K562 (cell line): ENCODE data around the gene MYO1B. TPM values are rescaled to one million over a fixed set of nuclear protein-coding genes. Genes with fewer than 3 reads are reported as not detected.

ENCODE experiments used
- ATAC-seq: fragments of 200-7000 bp; cut with Tn5 transposase; 3 replicates; pipeline ENCODE4 v1.9.1; 2020; ENCODE audit warnings: moderate library complexity
- BruUV-seq: library from RNA; stranded (reverse); fragments of 400-500 nt; replicated peaks from 2 replicates; lab custom pipeline; 2021; lab: Mats Ljungman, UMichigan
- CTCF ChIA-PET: fragments of 300-600 bp; formaldehyde crosslinking; extraction: SDS; loops from one replicate; lab custom pipeline; 2021; ENCODE audit warnings: low intra/inter-chr PET ratio; lab: Yijun Ruan, JAX
- POLR2A ChIA-PET: fragments of 300-600, 350-650 bp; sonication (Branson Sonifier 250); formaldehyde crosslinking; extraction: SDS; loops from one replicate; lab custom pipeline; 2021; ENCODE audit warnings: antibody characterized with exemption, inconsistent platforms; lab: Yijun Ruan, JAX
- DNase-seq, 4 experiments: peaks; one replicate each; pipeline versions ENCODE4 v3.0.0 to v3.0.0-alpha.2; 2011 to 2018; ENCODE audit warnings: low spot score in 3 of 4, mixed read lengths in 3 of 4; ENCODE audit errors: extremely low read depth in 1 of 4
- FAIRE-seq: peaks from 2 replicates; lab custom pipeline; 2011; peaks lifted over from hg19 to GRCh38; lab: Jason Lieb, UNC
- H2AFZ ChIP-seq: 2 replicates; pipeline ENCODE4 v1.6.0; 2011; ENCODE audit warnings: low read depth, low read length, control low read depth, inconsistent platforms
- H3K27ac ChIP-seq: fragments of 200-600 bp; 3 replicates; pipeline ENCODE4 v1.8.0; 2011; ENCODE audit warnings: low read depth, mild to moderate bottlenecking, control low read depth, inconsistent platforms, low read length, moderate library complexity, mixed read lengths; ENCODE audit errors: extremely low read depth
- H3K27me3 ChIP-seq, 2 experiments: fragments of 300-600 bp in 1 of 2; 2 replicates in 1 of 2; 3 replicates in 1 of 2; pipeline versions ENCODE4 v1.6.0 to v1.8.0; 2011; ENCODE audit warnings: inconsistent platforms in 2 of 2, low read length in 2 of 2, mild to moderate bottlenecking in 1 of 2, mixed read lengths in 1 of 2, moderate library complexity in 1 of 2; ENCODE audit not compliant: control insufficient read depth in 2 of 2, insufficient read depth in 2 of 2
- H3K36me3 ChIP-seq: fragments of 300-600 bp; 3 replicates; pipeline ENCODE4 v1.8.0; 2011; ENCODE audit warnings: mild to moderate bottlenecking, low read length, inconsistent platforms; ENCODE audit not compliant: control insufficient read depth, insufficient read depth
- H3K4me1 ChIP-seq, 2 experiments: fragments of 200-600 bp in 1 of 2; replicated peaks in 1 of 2; 2 replicates in 1 of 2; 3 replicates in 1 of 2; pipeline versions ENCODE4 v1.5.1 to v1.8.0; 2011; ENCODE audit warnings: inconsistent platforms in 2 of 2, low read length in 2 of 2, mild to moderate bottlenecking in 1 of 2, mixed read lengths in 1 of 2, moderate library complexity in 1 of 2; ENCODE audit not compliant: control insufficient read depth in 2 of 2, insufficient read depth in 2 of 2
- H3K4me2 ChIP-seq: 2 replicates; pipeline ENCODE4 v1.6.1; 2011; ENCODE audit warnings: low read length, control low read depth, inconsistent platforms, mixed read lengths; ENCODE audit not compliant: insufficient read depth
- H3K4me3 ChIP-seq: fragments of 200-600 bp; sonication (generic), shearing (Covaris generic); 2 replicates; pipeline ENCODE4 v1.5.1; 2016; ENCODE audit warnings: control low read depth, inconsistent platforms
- H3K79me2 ChIP-seq: fragments of 200-600 bp; 3 replicates; pipeline ENCODE4 v1.8.0; 2011; ENCODE audit warnings: low read length, inconsistent platforms; ENCODE audit not compliant: control insufficient read depth, insufficient read depth
- H3K9ac ChIP-seq, 2 experiments: 2 replicates each; pipeline versions ENCODE4 v1.6.0 to v1.6.1; 2011; ENCODE audit warnings: low read depth in 2 of 2, low read length in 2 of 2, control low read depth in 1 of 2, inconsistent platforms in 1 of 2, mild to moderate bottlenecking in 1 of 2, mixed read lengths in 1 of 2; ENCODE audit not compliant: insufficient read depth in 1 of 2
- H3K9me1 ChIP-seq: one replicate; pipeline ENCODE4 v1.6.0; 2011; ENCODE audit warnings: inconsistent platforms, mild to moderate bottlenecking, low read length, moderate library complexity; ENCODE audit not compliant: control insufficient read depth, insufficient read depth
- H3K9me3 ChIP-seq: replicated peaks from 2 replicates; pipeline ENCODE4 v1.5.1; 2011; ENCODE audit warnings: low read depth, low read length, inconsistent platforms; ENCODE audit not compliant: control insufficient read depth, insufficient read depth
- H4K20me1 ChIP-seq: replicated peaks from 2 replicates; pipeline ENCODE4 v1.6.1; 2011; ENCODE audit warnings: low read length, inconsistent platforms, mixed read lengths; ENCODE audit not compliant: control insufficient read depth, insufficient read depth
- ATF7 ChIP-seq: fragments of 450-650 bp; IDR thresholded peaks from 2 replicates; pipeline ENCODE4 v1.7.1; 2014; ENCODE audit warnings: mild to moderate bottlenecking, moderate library complexity
- BCOR ChIP-seq: fragments of 450-650 bp; IDR thresholded peaks from 2 replicates; pipeline ENCODE4 v1.6.1; 2016
- CBX8 ChIP-seq: fragments of 200-600 bp; sonication (generic); IDR thresholded peaks from 2 replicates; pipeline ENCODE4 v1.6.1; 2012; ENCODE audit warnings: borderline replicate concordance, mixed run types, low read depth, mild to moderate bottlenecking, moderate library complexity, mixed read lengths, low read length, control low read depth, inconsistent platforms; ENCODE audit not compliant: poor library complexity, severe bottlenecking; ENCODE audit errors: extremely low read depth
- LCOR ChIP-seq: sonication (generic); formaldehyde crosslinking; IDR thresholded peaks from 2 replicates; pipeline ENCODE4 v1.8.0; 2022; ENCODE audit warnings: mild to moderate bottlenecking, missing genetic modification reagents
- MBD2 ChIP-seq: sonication (generic); IDR thresholded peaks from 2 replicates; pipeline ENCODE4 v1.6.1; 2016; ENCODE audit warnings: low read depth, borderline replicate concordance
- SPI1 ChIP-seq: IDR thresholded peaks from 2 replicates; pipeline ENCODE4 v1.6.1; 2011; ENCODE audit warnings: low read depth, low read length, control low read depth, borderline replicate concordance
- SRSF1 ChIP-seq: fragments of 200-400 bp; formaldehyde crosslinking; IDR thresholded peaks from 2 replicates; pipeline ENCODE4 v1.6.1; 2017; ENCODE audit warnings: mild to moderate bottlenecking, low read depth, low read length, moderate library complexity
- TRIM24 ChIP-seq, 2 experiments: fragments of 450-650 bp; IDR thresholded peaks; 2 replicates each; pipeline ENCODE4 v1.6.1; 2016
- ZNF586 ChIP-seq: fragments of 450-650 bp; formaldehyde crosslinking; conservative IDR thresholded peaks from 2 replicates; pipeline ENCODE4 v1.4.0; 2020; ENCODE audit warnings: mild to moderate bottlenecking, moderate library complexity
- WGBS: fragments of 100-300 bp; shearing (Covaris generic); methylation state at CpG from one replicate; pipeline ENCODE4 v1.1.6; 2016; ENCODE audit warnings: low coverage, mixed read lengths; ENCODE audit not compliant: insufficient coverage; ENCODE audit errors: missing lambda C conversion rate; 5-methylcytosine and 5-hydroxymethylcytosine counted together
- in situ Hi-C: fragments of 300-500 bp; cut with MboI; formaldehyde crosslinking; loops from 4 replicates; pipeline ENCODE4 v1.15.0; 2018; ENCODE audit warnings: inconsistent platforms, mixed read lengths
- intact Hi-C: fragments of 100-400 bp; cut with micrococcal nuclease; formaldehyde crosslinking; loops from 2 replicates; pipeline ENCODE4 v1.14.2; 2022
- polyA plus RNA-seq, 8 experiments: library from polyadenylated mRNA; depleted of rRNA in 4 of 8; stranded (reverse) in 5 of 8; unstranded in 3 of 8; fragments of >200 nt; fragmentation: Nextera tagmentation in 2 of 8; fragmentation: Illumina TruSeq in 1 of 8; extraction: Ambion mirVana in 2 of 8; extraction: Trizol in 1 of 8; gene quantifications; 2 replicates each; pipeline versions ENCODE4 v1.2.1 to v1.2.3, GENCODE V29; 2011 to 2014; ENCODE audit warnings: inconsistent platforms in 1 of 8, missing spikeins in 1 of 8
- total RNA-seq, 7 experiments: library from RNA; depleted of rRNA in 6 of 7; stranded (reverse); fragments of >200 nt in 6 of 7; fragmentation: Illumina TruSeq in 2 of 7; extraction: Trizol in 2 of 7; gene quantifications; 2 replicates each; pipeline versions ENCODE4 v1.2.1 to v1.2.3, GENCODE V29; 2011 to 2021; ENCODE audit warnings: low replicate concordance in 1 of 7
- TF ChIP-seq, protein P1 (sequence below), 2 experiments: fragments of 450-650 bp; IDR thresholded peaks; 2 replicates each; pipeline ENCODE4 v1.6.1; 2016

MYO1B gene
- total and polyA plus RNA-seq, 9 of the 15 experiments (the other 6 are each of a cell fraction or from before 2014, with no cell fraction given) = 0.04 to 0.33 (median 0.20) TPM; not detected in 5

DNA sequence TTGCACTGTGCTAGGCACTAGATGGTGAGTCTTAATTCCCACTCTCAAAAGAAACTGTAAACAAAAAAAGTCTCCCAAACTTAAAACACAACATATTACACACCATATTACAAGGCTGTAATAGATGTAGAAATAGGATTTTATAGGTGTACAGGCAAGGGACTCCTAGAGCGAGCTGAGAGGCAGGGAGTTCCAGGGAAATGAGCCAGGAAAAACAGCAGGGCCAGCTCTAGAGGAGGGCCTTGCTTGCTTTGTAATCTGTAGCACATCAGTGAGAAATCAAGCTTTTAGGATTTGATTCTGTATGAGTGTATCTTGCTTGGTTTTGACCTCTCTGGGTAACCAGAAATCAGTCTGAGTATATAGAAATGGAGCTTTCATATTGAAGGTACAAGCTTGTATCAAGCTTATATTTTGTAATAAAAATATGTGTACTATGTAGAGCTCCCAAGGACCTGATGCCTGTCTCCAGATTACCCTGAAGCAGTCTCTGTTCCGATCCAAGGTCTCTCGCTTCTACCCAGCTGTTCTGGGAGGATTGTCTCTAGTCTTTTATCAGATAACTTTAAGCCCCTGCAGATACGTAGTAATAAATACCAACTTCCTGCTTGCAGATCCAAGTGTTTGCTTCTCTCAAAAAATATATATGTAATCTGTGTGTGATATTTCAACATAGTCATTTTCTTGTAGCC, 73.0 kb downstream of the MYO1B start:
- ChIA-PET CTCF (no interaction called here), POLR2A (no interaction called here)
- H4K20me1 ChIP-seq = no peaks in the 10 kb centered on the region
- intact Hi-C loops = no loop called here
- H3K9ac ChIP-seq = no peak overlapping the region
- H3K79me2 ChIP-seq = no peaks in the 10 kb centered on the region
- no TSS peak for BruUV-seq
- in situ Hi-C loops = no loop called here
- H3K27ac ChIP-seq = no peak overlapping the region
- no peak overlapping the region for H3K4me3 ChIP-seq
- FAIRE-seq = no peak
- no peak for ATAC-seq
- H3K9me3 ChIP-seq = no peaks in the 10 kb centered on the region
- no peak overlapping the region for H2AFZ ChIP-seq
- H3K9me1 ChIP-seq = no peaks in the 10 kb centered on the region
- no peaks in the 10 kb centered on the region for H3K27me3 ChIP-seq
- 0% methylated on average over 4 of the region's 4 CpGs for WGBS
- no peaks in the 10 kb centered on the region for H3K36me3 ChIP-seq
- H3K4me2 ChIP-seq = no peak overlapping the region
- TF ChIP-seq, protein P1, sequence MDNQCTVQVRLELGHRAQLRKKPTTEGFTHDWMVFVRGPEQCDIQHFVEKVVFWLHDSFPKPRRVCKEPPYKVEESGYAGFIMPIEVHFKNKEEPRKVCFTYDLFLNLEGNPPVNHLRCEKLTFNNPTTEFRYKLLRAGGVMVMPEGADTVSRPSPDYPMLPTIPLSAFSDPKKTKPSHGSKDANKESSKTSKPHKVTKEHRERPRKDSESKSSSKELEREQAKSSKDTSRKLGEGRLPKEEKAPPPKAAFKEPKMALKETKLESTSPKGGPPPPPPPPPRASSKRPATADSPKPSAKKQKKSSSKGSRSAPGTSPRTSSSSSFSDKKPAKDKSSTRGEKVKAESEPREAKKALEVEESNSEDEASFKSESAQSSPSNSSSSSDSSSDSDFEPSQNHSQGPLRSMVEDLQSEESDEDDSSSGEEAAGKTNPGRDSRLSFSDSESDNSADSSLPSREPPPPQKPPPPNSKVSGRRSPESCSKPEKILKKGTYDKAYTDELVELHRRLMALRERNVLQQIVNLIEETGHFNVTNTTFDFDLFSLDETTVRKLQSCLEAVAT (IDR thresholded peaks at IDR 0.05) = no peak
- TF ChIP-seq BCOR (no peak), ATF7 (no peak), SPI1 (no peak), ZNF586 (CRISPR knock-in tag) (no peak), TRIM24 (IDR thresholded peaks at IDR 0.05) (no peak), MBD2 (no peak), CBX8 (no peak), LCOR (CRISPR knock-in tag) (no peak), SRSF1 (no peak)
- no peak for DNase-seq
- no peaks in the 10 kb centered on the region for H3K4me1 ChIP-seq
